ENCODE measurements around the gene TMEM170B.

The TMEM170B gene

GRCh38 chr6:11537229-11538051 lies at the start of gene TMEM170B:
TMEM170B (plus strand) TSS chr6:11537749; CDS start chr6:11538278, 529 bp downstream.
- Histone ChIP-seq H3K27me3 (peaks cover 22% of the 10 kb centered on the region), H3K4me3 (peak within 1 kb of the TSS; percentile 98), H3K36me3 (no peaks in the 10 kb centered on the region), H3K4me1 (peaks cover 13% of the 10 kb centered on the region; the same call in 1 of the 2 replicates), H4K20me1 (0 out of 2 replicates have a peak, but pooled peaks cover 17% of the 10 kb centered on the region), H3K4me2 (peak within 1 kb of the TSS; percentile 90), H3K9me3 (no peaks in the 10 kb centered on the region), H3K27ac (peak within 1 kb of the TSS; percentile 61), H3K9ac (peak within 1 kb of the TSS; percentile 83)
- TF ChIP-seq Cebpa-rat (IDR thresholded peaks at IDR 0.05): no peak

- no peak overlapping the region for H3K4me3 ChIP-seq
- H3K4me2 ChIP-seq: no peak overlapping the region
- no peaks in the 10 kb centered on the region for H3K36me3 ChIP-seq
- TF ChIP-seq Cebpa-rat (IDR thresholded peaks at IDR 0.05): no peak
- H3K9ac ChIP-seq: no peak overlapping the region
- peaks cover 5% of the 10 kb centered on the region; the same call in 1 of the 2 replicates for H3K9me3 ChIP-seq
- H3K27me3 ChIP-seq: no peaks in the 10 kb centered on the region
- peaks cover 31% of the 10 kb centered on the region for H3K4me1 ChIP-seq
- H3K27ac ChIP-seq: no peak overlapping the region
- no peaks in the 10 kb centered on the region for H4K20me1 ChIP-seq
Observed at GRCh38 chr6:11490996-11491395, 46.6 kb upstream of the TMEM170B start.

GRCh38 chr6:11491596-11492463 lies 45.7 kb upstream of the TMEM170B start:
- Histone ChIP-seq H3K27ac (no peak overlapping the region), H3K27me3 (no peaks in the 10 kb centered on the region), H3K4me2 (peak overlapping the region; percentile 66), H3K4me3 (no peak overlapping the region), H3K4me1 (peaks cover 37% of the 10 kb centered on the region), H4K20me1 (no peaks in the 10 kb centered on the region), H3K9ac (no peak overlapping the region), H3K36me3 (no peaks in the 10 kb centered on the region), H3K9me3 (peaks cover 5% of the 10 kb centered on the region; the same call in 1 of the 2 replicates)
- TF ChIP-seq Cebpa-rat (IDR thresholded peaks at IDR 0.05): no peak

- peak; percentile 73; the same call in 1 of the 2 replicates for TF ChIP-seq Cebpa-rat (IDR thresholded peaks at IDR 0.05)
- Histone ChIP-seq H3K9ac (no peak overlapping the region), H3K4me2 (peak overlapping the region; percentile 66)
Observed at GRCh38 chr6:11492464-11493290, 44.9 kb upstream of the TMEM170B start.

GRCh38 chr6:11493974-11494373 lies 43.6 kb upstream of the TMEM170B start:
- Histone ChIP-seq H3K27me3 (no peaks in the 10 kb centered on the region), H4K20me1 (no peaks in the 10 kb centered on the region), H3K27ac (no peak overlapping the region), H3K4me2 (no peak overlapping the region), H3K4me3 (no peak overlapping the region), H3K36me3 (no peaks in the 10 kb centered on the region), H3K9me3 (peaks cover 5% of the 10 kb centered on the region; the same call in 1 of the 2 replicates), H3K4me1 (peaks cover 38% of the 10 kb centered on the region), H3K9ac (no peak overlapping the region)
- TF ChIP-seq Cebpa-rat (IDR thresholded peaks at IDR 0.05): no peak

More at GRCh38 chr6:11492464-11493290, 44.9 kb upstream of the TMEM170B start:
- Histone ChIP-seq H3K9me3 (peaks cover 5% of the 10 kb centered on the region; the same call in 1 of the 2 replicates), H3K4me3 (no peak overlapping the region), H4K20me1 (no peaks in the 10 kb centered on the region), H3K27me3 (no peaks in the 10 kb centered on the region), H3K27ac (no peak overlapping the region), H3K36me3 (no peaks in the 10 kb centered on the region), H3K4me1 (peaks cover 38% of the 10 kb centered on the region)

- H3K27ac ChIP-seq: no peak overlapping the region
- no peak for TF ChIP-seq Cebpa-rat (IDR thresholded peaks at IDR 0.05)
- no peak overlapping the region for H3K4me3 ChIP-seq
- no peaks in the 10 kb centered on the region for H4K20me1 ChIP-seq
- peaks cover 5% of the 10 kb centered on the region; the same call in 1 of the 2 replicates for H3K9me3 ChIP-seq
- H3K9ac ChIP-seq: no peak overlapping the region
- peaks cover 38% of the 10 kb centered on the region for H3K4me1 ChIP-seq
- no peaks in the 10 kb centered on the region for H3K27me3 ChIP-seq
- no peak overlapping the region for H3K4me2 ChIP-seq
- no peaks in the 10 kb centered on the region for H3K36me3 ChIP-seq
Observed at GRCh38 chr6:11494786-11495564, 42.6 kb upstream of the TMEM170B start.

- H4K20me1 ChIP-seq: no peaks in the 10 kb centered on the region
- H3K27me3 ChIP-seq: no peaks in the 10 kb centered on the region
- H3K9ac ChIP-seq: no peak overlapping the region
- peaks cover 5% of the 10 kb centered on the region; the same call in 1 of the 2 replicates for H3K9me3 ChIP-seq
- H3K27ac ChIP-seq: no peak overlapping the region
- H3K4me2 ChIP-seq: no peak overlapping the region
- no peaks in the 10 kb centered on the region for H3K36me3 ChIP-seq
- peaks cover 38% of the 10 kb centered on the region for H3K4me1 ChIP-seq
- no peak for TF ChIP-seq Cebpa-rat (IDR thresholded peaks at IDR 0.05)
- H3K4me3 ChIP-seq: no peak overlapping the region
Observed at GRCh38 chr6:11495565-11496145, 41.9 kb upstream of the TMEM170B start.
